Measurements from ENCODE around the gene FUT8.

DNA sequence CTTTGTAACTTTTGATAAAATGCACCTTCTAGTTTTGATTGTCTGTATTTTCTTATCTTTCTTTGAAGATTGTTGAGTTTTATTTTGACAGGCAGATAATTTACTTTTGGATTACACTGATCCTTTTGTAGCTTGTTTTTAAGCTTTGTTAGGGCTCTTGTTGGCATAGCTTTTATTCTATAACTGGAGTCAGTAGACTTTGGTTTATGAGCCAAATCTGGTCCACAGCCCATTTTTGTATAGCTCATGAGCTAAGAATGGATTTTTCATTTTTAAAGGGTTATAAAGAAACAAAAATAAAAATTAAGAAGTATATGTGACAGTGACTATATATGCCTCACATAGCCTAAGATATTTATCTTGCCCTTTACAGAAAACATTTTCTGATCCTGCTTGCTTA, 142.3 kb downstream of the FUT8 start:
- TF ChIP-seq, protein P1, sequence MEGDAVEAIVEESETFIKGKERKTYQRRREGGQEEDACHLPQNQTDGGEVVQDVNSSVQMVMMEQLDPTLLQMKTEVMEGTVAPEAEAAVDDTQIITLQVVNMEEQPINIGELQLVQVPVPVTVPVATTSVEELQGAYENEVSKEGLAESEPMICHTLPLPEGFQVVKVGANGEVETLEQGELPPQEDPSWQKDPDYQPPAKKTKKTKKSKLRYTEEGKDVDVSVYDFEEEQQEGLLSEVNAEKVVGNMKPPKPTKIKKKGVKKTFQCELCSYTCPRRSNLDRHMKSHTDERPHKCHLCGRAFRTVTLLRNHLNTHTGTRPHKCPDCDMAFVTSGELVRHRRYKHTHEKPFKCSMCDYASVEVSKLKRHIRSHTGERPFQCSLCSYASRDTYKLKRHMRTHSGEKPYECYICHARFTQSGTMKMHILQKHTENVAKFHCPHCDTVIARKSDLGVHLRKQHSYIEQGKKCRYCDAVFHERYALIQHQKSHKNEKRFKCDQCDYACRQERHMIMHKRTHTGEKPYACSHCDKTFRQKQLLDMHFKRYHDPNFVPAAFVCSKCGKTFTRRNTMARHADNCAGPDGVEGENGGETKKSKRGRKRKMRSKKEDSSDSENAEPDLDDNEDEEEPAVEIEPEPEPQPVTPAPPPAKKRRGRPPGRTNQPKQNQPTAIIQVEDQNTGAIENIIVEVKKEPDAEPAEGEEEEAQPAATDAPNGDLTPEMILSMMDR (conservative IDR thresholded peaks at IDR 0.05; ENCODE audit: low read length) = no peak
- TF ChIP-seq EZH2phosphoT487 (IDR thresholded peaks at IDR 0.05; ENCODE audit: borderline replicate concordance) = no peak

Measured in Loucy (cell line).